ENCODE measurements around the gene RHO. TPM values are rescaled to one million over a fixed set of nuclear protein-coding genes. Genes with fewer than 3 reads are reported as not detected.
"Not testable (repeated sequence)": the region's sequence is repeated elsewhere in the genome, so short reads cannot be mapped to it uniquely, and the experiment has no call there.

Gene RHO
- total RNA-seq, 1 donor from 2014 or later, result not detected

DNA sequence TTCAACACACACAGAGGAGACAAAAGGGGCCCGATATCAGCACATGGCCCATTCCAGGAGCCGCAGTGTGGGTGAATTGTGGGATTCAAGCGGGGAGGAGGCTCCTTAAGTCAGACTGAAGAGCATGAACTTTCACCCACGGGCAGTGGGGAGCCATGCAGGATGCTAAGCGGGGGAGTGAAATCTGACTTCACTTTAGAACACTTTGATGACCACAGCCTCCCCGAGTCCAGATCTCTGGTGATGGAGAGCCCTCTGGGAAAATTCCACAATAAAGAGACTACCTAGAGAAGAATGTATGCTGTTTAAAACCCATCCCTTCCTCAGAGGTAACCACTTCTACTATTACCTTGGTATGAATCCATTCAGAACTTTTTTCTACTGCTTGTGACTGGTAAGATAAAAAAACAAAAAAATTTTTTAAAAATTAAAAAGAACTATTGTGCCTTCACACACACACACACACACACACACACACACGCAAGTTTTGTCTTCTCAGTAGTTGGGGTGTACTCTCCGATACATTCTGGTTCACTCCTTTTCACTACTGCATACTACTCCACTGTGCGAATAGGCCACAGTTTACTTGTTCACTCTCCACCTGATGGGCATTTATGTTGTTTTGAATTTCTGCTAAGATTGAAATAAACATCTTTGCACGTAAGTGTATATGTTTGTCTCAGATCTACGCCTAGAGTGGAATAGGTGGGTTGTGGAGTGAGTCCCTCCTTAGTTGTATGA is 12.5 kb downstream of the RHO start:
- DNase-seq (ENCODE audit: extremely low read depth, low read depth, low spot score), result no peak

DNA sequence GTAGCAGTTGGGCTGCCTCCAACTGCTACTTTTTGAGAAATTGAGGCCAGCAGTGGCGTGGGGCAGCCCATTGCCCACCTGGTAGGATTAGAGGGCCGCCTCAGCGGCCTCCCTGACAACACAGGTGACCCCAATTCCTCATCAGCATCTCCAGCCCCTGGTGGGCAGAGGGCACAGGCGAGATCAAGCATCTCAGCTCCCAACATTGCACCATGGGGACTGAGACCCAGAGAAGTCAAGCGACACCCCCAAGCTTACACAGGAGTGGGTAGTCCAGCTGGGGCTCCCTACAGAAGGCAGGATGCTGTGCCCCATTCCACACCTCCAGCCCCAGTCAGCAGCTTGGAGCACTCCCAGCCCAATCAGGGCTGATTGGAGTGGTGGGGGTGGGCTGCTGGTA is 14.3 kb downstream of the RHO start:
- no peak for DNase-seq (ENCODE audit: extremely low read depth, low read depth, low spot score)

DNA sequence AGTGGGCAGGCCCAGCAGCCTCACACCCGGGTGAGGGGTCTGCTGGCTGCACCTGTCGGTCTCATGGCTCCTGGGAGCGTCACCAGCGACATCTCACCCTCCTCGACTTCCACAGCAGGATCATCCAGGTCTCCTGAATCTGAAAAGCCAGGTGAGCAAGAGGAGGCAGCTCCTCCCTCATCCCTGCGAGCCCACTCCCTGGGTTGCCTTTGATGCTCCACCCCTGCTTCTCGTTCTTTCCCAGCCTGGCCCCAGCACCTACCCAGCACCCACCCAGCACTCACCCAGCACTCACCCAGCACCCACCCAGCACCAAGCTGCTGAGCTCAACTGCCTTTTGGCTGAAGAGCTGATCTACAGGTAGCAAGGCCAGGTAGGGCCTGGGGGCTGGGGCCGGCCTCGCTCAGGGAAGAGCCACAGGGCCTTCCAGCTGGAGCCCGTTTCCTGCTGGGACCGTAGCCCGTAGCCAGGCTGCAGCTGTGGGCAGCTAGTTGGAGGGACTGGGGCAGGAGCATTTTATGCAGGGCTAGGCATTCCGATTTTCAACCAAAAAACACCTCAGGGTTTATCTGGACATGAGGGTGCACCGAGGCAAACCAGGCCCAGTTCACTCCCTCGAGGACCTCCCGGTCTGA is 14.8 kb downstream of the RHO start, which contains the start of gene H1-8:
TSS of gene H1-8 (plus strand) at position 20 of the 635 bp plus-strand sequence. CDS start at position 64, 44 bp downstream.
- DNase-seq (ENCODE audit: extremely low read depth, low read depth, low spot score), result no peak

DNA sequence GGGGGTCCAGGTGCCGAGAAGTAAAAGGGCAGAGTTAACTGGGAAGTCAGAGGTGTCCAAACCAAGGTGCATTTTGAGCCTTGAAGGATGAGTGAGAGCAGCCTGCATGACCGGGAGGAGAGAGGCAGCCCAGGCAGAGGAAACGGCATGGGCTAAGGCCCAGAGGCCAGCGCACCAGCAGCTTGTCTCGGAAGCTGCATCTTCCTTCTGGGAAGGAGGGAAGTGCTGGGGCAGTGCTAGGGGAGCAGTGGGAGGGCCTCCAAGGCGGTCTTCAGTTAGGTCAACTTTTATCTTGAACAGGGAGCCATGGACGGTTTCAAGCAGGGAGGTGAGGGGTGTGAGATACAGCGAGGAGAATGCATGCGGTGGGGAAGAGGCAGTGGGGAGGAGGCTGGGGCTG is 15.6 kb downstream of the RHO start:
- DNase-seq (ENCODE audit: extremely low read depth, low read depth, low spot score), result no peak

DNA sequence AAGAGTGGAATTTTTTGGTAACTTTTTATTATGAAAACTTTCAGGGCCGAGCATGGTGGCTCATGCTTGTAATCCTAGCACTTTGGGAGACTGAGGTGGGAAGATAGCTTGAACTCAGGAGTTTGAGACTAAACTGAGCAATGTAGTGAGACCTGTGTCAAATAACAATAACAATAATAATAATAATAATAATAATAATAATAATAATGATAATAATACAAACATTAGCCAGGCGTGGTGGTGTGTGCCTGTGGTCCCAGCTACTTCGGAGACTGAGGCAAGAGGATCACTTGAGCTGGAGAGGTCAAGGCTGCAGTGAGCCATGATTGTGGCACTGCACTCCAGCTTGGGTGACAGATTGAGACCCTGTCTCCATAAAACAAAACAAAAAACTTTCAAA is 17.5 kb downstream of the RHO start:
- DNase-seq (ENCODE audit: extremely low read depth, low read depth, low spot score), result not testable (repeated sequence)

DNA sequence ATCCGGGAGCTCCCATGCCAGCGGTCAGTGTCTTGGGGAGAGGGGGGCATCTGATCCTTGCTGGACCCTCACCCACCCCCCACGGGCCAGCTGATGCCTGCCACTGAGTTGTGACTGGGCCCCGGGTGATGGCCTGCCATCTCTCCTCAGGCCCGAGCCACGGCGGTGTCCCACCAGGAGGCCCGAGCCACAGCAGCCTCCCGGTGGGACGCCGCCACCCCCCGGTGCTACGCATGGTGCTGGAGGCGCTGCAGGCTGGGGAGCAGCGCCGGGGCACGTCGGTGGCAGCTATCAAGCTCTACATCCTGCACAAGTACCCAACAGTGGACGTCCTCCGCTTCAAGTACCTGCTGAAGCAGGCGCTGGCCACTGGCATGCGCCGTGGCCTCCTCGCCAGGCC is 18.8 kb downstream of the RHO start:
- no peak for DNase-seq (ENCODE audit: extremely low read depth, low read depth, low spot score)

DNA sequence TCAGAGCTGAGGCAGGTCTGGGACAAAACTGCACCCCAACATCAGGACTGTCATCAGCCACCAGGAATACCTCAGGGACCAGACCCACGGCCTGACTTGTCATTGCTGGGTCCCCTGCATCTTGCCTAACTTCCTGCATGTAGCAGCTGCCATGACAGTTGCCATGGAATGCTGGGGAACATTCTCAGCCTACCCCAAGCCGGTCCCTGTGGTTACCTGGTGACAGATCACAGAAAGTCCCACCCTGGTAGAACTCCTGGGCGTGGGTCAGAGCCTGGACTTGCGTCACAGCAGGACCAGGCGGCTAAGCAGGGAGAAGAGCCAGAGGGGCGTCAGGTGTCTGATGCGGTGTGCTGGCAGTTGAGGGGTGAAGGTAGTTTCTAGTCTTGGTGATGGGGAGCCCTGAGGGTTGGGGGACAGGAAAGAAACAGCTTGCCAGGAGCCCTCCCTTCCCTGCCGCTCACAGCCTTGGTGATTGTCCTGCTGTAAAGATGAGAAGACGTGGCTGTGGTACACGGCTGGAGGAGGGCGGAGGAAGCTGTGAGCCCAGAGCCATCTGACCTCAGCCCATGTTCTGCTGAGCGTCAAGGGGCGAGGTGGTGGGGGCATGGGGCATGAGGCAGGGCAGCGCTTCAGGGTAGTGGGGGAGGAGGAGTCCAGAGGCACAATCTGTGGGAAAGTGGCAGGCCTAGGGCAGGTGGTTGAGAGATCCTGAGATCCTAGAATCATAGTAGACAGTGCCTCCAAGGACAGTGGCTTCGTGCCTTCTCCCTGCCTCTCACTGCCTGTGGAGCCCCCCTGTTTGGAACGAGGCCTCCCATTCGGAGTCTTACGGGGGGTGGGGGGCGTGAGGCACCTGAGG is 19.9 kb downstream of the RHO start:
- DNase-seq (ENCODE audit: extremely low read depth, low read depth, low spot score), result no peak

DNA sequence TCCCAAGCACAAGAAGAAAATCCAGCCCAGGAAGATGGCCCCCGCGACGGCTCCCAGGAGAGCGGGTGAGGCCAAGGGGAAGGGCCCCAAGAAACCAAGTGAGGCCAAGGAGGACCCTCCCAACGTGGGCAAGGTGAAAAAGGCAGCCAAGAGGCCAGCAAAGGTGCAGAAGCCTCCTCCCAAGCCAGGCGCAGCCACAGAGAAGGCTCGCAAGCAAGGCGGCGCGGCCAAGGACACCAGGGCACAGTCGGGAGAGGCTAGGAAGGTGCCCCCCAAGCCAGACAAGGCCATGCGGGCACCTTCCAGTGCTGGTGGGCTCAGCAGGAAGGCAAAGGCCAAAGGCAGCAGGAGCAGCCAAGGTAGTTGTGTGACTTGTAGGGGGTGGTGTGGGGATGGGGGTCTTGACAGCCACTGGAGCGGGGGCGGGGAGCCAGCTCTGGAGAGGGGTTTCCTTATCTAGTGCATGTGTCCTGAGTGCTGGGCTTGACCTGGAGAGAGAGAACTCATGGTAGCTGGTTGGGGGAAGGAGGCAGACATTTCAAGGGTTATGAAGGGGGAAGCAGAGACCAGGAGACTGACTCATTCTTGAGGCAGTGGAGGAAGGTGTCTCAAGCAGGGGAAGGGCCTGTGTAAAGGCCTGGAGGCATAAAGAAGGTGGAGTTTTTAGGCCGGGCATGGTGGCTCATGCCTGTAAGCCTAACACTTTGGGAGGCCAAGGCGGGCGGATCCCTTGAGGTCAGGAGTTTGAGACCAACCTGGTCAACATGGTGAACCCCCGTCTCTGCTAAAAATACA is 20.8 kb downstream of the RHO start:
- DNase-seq (ENCODE audit: extremely low read depth, low read depth, low spot score), result no peak

DNA sequence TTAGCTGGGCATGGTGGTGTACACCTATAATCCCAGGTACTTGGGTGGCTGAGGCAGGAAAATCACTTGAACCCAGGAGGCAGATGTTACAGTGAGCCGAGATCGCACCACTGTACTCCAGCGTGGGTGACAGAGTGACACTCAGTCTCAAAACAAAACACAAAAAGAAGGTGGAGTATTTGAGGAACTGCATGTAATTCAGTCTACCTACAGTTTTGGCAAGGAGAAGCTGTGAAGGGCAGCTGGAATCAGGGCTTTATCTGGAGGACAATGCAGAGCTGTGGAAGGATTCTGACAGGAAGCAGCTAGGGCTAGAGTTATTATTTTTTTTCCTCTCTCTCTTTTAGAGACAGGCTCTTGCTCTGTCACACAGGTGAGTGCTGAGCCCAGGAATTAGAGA is 21.4 kb downstream of the RHO start:
- no peak for DNase-seq (ENCODE audit: extremely low read depth, low read depth, low spot score)

DNA sequence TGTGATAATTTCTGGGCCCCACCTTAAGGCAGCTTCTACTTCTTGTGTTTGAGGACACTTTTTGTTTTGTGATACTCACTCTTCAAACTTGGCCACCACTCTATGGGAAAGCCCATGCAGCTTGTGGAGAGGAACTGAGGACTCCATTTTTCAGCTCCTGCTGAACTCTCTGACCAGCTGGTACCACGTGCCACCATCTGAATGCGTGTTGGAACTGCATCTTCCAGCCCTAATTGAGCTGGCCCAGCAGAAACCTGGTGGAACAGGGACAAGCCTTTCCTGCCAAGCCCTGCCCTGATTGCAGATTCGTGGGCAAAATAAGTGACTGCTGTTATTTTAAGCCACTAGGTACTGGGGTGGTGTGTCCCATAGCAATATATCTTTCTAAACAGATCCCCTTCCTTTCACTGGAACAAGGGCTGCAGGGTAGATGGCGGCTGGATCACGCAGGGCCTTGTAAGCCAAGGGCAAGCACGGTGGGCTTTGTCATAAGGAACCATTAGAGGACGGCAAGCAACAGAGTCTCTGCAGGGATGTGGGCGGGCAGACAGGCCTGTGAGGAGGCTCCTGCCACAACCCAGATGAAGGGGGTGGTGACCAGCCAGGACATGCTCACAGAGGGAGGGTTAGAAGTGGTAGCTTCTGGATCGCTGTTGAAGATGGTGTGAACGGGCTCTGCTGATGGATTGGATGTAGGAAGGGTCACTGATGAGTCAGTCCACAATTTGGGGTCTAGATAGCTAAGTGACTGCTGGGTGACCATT is 24.0 kb downstream of the RHO start:
- DNase-seq (ENCODE audit: extremely low read depth, low read depth, low spot score), result no peak

DNA sequence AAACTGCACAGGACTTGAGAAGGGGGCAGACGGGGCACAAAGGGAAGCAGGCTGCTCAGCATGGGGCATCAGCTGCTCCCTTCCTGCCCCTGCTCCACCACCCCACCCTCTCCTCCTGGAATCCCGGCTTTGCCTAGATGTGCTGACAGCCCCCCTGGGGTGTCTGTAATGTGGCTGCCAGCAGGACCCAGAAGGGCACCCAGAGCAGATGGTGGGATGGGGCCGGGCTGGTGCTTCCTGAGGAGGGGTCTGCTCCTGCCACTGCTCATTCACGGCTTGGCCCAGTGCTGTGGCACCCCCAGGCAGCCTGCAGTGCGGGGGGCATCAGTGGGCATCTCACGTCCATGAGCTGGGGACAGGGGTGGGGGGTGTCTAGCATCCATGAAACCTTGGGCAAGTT is 24.7 kb downstream of the RHO start:
- no peak for DNase-seq (ENCODE audit: extremely low read depth, low read depth, low spot score)

DNA sequence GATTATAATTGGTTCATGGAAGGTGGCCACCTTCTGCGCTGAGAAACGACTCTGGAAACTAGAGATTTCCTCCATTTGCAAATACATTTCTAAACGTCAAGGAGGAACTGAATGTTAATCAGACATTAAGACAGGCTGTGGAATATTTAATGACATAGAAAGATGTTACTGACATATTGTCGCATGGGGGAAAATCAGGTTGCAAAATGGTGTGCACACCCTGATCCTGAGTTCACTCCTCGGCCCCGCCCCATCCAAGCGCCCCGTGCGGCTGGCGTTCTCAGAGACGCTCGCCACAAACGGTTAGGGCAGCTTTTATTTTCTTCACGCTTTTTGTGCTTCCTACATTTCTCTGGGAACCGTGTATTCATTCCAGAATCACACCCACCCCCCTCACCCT is 25.3 kb downstream of the RHO start:
- no peak for DNase-seq (ENCODE audit: extremely low read depth, low read depth, low spot score)

DNA sequence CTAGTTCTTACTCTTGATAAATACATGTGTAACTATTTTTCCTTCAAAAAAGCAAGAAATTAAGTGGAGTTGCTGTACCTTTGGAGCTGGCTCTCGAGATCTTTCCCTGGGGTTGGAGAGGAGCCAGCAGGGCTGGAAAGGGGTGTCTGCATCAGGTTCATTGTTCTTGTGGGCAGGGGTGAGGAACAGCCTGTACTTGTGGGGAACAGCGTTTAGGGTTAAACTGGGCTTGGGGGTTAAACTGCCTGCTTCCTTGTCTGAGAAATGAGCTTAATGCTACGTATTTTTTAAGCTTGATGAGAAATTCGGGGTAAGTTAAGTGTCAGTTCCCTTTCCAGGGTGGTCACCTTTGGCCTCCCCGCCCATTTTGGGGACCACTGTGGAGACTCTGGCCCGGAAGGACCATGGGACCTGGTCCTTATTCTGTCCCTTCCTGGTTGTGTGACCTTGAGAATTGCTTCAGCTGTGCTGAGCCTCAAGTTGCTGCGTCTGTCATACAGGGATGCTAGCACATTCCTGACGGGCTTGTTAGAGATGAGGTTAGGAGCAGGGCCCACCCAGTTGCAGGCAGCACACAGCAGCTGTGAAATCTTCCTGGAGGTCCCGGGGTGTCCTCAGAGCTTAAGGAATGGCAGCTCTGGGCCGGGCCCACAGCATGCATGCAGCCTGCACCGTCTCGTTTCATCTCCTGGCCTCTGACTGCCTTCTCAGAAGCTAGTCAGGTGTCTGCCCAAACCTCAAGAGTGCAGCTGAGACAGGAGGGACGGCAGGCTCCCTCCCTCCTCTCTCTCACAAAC is 26.1 kb downstream of the RHO start:
- no peak for DNase-seq (ENCODE audit: extremely low read depth, low read depth, low spot score)

DNA sequence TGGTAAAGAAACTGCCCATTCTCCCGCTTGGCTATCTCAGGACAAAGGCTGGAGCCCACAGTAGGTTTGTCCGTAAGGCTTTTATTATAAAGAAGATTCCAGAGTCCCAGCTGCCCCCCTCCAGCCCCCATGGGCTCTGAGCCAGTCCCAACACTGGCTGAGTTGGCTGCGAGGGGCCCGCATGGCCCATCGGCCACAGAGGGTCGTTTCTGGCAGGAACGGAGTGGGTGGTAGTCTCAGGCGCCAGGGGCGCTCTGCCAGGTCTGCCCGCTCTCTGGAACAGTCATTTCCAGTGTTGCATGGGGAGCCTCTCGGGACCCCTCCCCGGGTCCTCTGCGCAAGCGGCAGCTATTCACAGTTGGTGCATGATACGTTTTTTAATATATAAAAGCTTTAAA is 26.7 kb downstream of the RHO start:
- DNase-seq (ENCODE audit: extremely low read depth, low read depth, low spot score), result no peak

DNA sequence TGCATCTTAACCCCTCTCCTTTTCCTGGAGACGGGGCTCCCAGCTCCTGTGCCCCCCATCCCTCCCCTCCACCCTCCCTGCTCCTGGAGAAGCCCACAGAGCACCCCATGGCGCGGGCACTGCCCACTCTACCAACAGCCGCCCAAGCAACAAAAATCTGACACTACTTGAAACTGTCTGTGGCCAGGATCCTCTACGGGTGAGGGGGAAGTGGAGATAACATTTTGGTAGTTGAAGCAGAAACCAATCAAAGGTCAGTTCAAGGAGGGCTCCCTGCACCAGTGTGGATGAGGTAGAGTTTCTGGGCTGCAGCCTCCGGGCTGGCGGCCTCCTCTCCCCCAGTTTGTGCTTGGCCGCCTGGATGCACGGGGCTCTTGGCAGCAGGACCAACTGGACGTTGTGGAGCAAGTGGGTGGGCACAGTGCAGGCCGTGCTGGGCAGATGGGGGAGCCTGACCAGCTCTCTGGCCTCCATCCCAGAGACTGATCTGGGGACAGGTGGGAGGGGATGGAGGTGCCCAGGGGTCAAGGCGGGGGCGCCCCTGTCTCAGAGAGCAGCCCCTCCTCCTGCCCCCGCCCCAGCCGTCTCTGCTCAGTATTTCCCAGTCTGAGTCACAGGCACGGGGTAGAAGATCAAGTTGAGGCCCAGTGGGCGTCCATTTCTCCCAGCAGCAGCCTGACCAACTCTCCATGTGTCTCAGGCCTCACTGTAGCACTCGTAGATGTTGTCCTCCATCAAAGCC is 27.3 kb downstream of the RHO start:
- no peak for DNase-seq (ENCODE audit: extremely low read depth, low read depth, low spot score)

DNA sequence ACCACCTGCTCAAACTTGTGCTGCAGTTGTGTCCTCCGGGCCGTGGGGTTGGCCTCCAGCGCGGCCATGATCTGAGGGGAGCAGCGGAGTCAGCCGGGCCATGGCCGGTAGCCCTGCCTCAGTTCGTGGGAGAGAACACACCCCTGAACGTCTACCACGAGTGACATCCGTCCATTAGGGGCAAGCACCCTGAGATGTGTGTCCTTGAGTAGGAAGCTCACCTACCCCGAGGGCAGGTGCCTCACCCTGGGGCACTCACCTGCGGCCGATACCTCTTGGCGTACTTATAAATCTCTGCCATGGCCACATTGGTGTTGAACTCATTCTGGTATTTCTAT is 27.9 kb downstream of the RHO start:
- no peak for DNase-seq (ENCODE audit: extremely low read depth, low read depth, low spot score)

DNA sequence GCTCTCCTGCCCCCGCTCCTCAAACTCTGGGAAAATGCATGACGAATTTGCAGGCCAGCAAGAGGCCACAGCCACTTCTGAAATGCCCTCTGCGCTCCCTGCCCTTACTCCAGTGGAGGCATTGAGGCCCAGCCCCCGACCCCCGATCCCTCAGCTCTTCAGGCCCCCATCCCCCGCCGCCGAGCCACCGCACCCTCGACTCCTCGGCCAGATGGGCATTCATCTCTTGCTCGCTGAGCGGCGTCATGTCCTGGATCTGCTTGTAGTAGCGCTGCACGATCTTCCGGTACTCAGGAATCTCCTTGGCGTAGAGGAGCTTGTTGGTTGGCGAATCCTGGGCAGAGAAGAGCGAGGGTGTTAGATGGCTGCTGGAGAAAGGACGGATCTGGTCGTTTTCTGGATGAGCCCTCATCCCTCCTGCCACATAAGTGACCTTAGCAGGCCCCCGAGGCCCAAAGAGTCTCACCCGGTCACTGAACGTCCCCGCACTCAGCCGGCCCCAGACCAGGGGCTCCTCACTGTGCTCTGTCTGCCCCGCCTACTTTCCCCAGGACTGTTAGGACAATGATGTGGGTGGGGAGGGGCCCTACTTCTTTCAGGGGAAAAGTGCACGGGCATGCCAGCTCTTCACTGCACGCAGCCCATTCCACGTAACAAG is 28.6 kb downstream of the RHO start:
- no peak for DNase-seq (ENCODE audit: extremely low read depth, low read depth, low spot score)

DNA sequence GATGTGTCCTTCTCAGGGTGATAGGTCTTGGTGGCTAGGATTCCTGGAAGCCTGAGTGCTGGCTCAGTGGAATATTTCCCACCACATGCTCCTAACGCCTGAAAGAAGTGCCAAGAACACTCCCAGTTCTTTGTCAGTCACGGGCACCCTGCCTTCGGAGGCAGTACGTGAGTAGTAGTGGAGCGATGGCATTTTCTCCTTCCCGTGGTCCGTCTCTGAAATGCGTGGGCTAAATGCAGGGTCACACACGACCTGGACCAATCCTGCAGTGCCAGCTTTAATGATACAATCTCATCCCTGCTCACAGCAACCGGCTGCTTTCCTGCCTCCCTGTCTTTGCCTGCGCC is 29.1 kb downstream of the RHO start:
- no peak for DNase-seq (ENCODE audit: extremely low read depth, low read depth, low spot score)
